GM12875 (cell line): Measurements from ENCODE around the gene ZNF316.

ENCODE experiments used
- H3K4me3 ChIP-seq: one replicate; pipeline ENCODE4 v1.5.1; 2011; ENCODE audit warnings: low read depth, low read length, control low read depth
- CTCF ChIP-seq: IDR thresholded peaks from 2 replicates; pipeline ENCODE4 v1.5.1; 2011; ENCODE audit warnings: low read depth, mild to moderate bottlenecking, control low read depth, inconsistent platforms, low read length, moderate library complexity, borderline replicate concordance; ENCODE audit not compliant: insufficient read depth

Gene ZNF316

DNA sequence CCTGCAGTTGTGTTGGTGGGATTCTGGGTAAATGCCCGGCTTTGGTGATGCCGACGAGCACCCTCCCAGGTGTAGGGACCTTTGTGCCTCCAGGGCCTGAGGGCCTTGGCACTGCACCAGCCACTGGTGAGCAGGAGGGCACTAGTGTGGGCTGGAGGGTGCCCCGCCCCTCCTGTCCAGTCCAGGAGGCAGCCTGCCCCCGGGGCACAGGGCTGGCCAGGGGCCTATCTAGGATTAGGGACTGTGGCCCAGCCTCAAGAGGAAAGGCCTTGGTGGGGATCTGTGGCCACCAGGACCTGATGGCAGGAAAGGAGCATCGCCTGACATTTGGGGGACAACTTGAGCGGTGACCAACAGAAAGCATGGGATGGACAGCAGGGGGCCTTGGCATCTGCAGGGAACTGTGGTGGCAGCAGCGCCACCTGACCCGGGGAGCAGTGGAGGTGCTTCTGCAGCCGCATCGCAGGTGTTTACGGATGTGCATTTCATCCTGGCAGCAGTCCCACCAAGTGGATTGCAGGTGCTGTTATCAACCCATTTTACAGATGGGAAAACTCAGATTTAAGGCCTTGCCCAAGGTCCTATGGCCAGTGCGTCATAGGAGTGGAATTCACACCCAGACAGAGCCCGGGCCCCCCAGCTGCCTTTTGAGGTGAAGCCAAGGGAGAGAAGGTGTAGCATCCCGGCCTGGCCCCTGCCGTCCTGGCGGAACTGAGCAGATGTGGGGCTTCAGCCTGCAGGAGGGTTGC lies 11.1 kb downstream of the ZNF316 start:
- H3K4me3 ChIP-seq = no peak overlapping the region
- TF ChIP-seq CTCF = no peak

GRCh38 chr7:6648815-6649104 lies 11.6 kb downstream of the ZNF316 start:
- no peak for TF ChIP-seq CTCF
- no peak overlapping the region for H3K4me3 ChIP-seq

GRCh38 chr7:6649241-6649961 lies 12.3 kb downstream of the ZNF316 start:
- no peak overlapping the region for H3K4me3 ChIP-seq
- no peak for TF ChIP-seq CTCF

- TF ChIP-seq CTCF = no peak
Measured at GRCh38 chr7:6650086-6650485, 13.0 kb downstream of the ZNF316 start.

DNA sequence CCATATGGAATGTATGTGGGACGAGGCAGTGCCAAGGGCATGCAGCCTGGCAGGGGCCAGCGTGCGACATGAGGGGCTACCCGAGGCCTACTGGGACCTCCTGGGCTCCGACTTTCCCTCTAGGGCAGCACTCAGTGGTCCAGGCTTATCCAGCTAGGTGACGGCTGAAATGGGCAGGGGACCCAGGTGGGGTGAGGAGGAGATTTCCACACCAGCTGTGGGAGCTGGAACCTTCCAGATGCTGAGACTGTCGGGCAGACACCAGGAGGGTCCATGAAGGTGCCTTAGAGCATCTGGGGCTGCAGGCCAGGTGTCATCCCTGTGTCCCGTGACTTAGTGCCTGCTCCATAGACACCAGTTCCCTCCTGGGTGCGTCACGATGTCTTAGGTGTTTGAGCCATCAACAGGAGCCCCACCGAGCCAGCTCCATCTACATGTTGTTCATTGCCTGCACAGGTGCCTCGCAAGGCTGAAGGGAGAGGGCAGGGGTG lies 13.4 kb downstream of the ZNF316 start:
- no peak overlapping the region for H3K4me3 ChIP-seq
- no peak for TF ChIP-seq CTCF

More at GRCh38 chr7:6650086-6650485, 13.0 kb downstream of the ZNF316 start:
- H3K4me3 ChIP-seq = no peak overlapping the region

DNA sequence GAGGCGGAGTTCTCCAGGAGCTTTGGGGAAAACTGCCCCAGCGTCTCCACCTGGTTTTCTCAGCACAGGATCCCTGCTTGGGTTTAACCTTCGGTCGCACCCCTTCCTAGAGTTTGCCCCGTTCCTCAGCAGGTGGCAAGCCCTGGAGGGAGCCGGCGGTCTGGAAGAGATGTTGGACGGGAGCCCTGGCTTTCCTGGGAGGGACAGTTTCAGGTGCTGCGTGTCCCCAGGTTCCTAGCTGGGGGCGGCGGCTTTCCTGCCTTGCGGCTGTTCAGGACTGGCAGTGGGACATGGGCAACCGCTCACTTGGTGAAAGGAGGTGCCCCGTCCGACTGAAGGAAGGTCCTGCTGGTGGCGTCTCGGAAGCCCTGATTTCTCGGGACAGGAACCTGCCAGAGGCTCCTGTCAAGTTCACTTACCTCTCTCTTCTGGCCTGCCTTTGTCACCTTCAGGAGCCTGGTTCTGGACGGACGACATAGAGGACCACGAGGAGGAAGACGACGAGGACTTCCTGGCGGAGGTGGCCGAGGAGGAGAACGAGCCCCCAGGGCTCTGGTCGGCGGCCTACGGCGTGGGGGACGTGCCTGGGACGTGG lies 14.8 kb downstream of the ZNF316 start:
- no peak overlapping the region for H3K4me3 ChIP-seq
- TF ChIP-seq CTCF = no peak
